Stimulated activated naive CD4-positive, alpha-beta T cell treated with Interleukin-2 at 50 U/mL for 16 hours (primary cell): ENCODE data around the gene S100Z.

Experiments used
- DNase-seq: peaks from one replicate; lab custom pipeline; 2025; lab: John Stamatoyannopoulos, UW

S100Z gene

DNA sequence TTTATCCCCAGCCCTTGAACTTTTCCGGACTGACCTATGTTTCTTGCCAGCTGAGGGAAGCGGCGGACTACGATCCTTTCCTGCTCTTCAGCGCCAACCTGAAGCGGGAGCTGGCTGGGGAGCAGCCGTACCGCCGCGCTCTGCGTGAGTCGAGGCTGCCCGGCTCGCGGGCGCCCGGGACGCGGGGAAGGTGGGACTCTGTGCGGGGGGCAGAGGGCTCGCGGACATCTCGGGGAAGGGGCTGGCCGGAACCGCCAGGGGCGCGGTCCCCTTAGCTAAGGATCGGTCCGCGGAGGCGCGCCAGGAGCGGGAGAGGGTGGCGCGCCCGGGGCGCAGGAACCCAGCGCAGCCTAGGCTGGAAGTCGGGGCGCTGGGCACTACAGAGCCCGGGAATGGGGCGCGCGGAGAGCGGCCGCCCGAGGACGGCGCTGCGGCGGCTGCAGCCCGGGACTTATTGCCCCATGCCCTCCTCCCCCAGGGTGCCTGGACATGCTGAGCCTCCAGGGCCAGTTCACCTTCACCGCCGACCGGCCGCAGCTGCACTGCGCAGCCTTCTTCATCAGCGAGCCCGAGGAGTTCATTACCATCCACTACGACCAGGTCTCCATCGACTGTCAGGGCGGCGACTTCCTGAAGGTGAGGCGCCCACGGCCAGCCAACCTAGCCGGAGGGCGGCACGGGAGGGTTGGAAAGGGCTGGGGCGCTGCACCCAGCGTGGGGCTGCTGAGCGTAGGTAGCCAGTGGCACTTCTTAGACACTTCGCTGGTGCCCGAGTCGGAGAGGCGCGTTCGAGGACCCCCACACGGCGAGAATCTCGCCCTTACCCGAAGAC lies 104.0 kb downstream of the S100Z start:
- no peak for DNase-seq

- DNase-seq = no peak
Observed at GRCh38 chr5:76954383-76954763, 104.6 kb downstream of the S100Z start.

DNA sequence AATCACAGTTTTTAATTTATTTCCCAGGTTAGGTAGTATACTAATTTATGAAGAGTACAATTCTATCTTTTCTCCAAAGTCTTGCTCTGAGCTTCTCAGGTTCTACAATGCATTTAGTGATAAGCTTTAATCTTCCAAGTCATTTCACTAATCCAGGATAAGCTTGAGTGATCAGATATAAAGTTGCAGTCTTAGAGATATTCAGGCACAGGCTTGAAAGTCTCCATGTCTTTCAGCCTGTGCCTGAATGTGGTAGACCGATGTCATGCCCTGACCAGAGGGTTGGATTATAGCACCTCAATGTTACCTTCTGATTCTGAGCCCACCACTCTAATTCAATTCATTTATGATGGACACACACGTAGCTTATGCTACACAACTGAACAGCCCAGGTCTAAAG lies 106.2 kb downstream of the S100Z start:
- DNase-seq = no peak

DNA sequence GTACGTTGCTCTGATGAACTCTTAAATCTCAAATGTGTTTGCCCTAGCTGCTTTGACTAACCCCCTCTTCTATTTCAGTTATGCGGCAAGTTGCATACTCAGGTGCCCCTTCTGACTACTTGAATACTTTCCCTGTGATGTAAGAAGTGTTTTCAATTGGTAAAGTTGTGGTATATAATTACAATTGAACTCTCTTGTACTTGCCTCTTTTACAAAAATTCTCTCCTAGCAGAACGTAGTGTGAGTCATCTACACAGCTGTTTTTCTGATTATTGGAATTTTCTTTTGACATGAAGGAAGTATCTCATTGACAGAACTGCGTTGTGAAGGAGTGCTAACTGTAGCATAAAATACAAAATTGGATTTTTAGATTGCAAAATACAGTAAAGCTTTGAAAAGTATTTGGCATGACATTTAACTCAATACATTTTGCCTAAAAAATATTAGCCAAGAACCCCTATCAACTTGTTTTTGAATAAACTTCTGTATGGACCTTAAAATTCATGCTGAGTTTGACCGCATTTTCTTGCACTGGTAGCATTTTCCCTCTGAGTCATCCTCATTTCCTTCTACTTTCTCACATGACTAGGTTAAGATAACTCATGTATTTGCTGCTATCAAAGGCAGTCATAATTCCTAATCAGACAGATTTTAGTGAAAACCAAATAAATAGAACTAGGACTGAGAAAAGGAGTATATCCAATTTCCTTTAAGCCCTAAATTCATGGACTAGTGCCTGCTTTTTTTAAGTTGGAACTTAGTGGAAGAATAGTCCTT lies 109.4 kb downstream of the S100Z start:
- no peak for DNase-seq

GRCh38 chr5:76960004-76960625 lies 110.3 kb downstream of the S100Z start:
- no peak for DNase-seq

- no peak for DNase-seq
Observed at GRCh38 chr5:76964060-76964459, 114.2 kb downstream of the S100Z start.
